ENCODE results near the gene BCL2L12.

DNA sequence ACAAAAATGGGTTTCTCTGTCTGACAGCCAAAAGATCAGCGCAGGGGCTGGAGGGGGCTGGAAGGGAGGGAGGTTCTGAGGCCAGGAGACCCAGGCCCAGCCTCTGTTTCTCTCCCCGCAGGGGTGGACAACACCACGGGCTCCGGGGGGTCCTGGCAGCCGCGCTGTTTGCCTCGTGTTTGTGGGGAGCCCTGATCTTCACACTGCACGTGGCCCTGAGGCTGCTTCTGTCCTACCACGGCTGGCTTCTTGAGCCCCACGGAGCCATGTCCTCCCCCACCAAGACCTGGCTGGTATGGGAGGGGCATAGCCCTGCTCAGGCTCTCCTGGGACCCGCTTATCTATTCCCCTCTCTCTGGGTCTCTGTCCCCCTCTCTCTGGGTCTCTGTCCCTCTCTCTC, 34.8 kb downstream of the BCL2L12 start:
- no peak for TF ChIP-seq JUND (IDR thresholded peaks at IDR 0.05)
- TF ChIP-seq, protein P1, sequence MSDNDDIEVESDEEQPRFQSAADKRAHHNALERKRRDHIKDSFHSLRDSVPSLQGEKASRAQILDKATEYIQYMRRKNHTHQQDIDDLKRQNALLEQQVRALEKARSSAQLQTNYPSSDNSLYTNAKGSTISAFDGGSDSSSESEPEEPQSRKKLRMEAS (IDR thresholded peaks at IDR 0.05): no peak
